ENCODE data around the gene APCDD1. TPM values are rescaled to one million over a fixed set of nuclear protein-coding genes. Genes with fewer than 3 reads are reported as not detected.

The APCDD1 gene
- total and polyA plus RNA-seq, 2 of the 13 experiments (the other 11 are each of a cell fraction or from before 2014, with no cell fraction given): 2.1 to 8.6 TPM

- TF ChIP-seq PTBP1 (IDR thresholded peaks at IDR 0.05; ENCODE audit: low read depth, low read length, poor library complexity, severe bottlenecking) (no peak), HDAC1 (CRISPR knock-in tag; IDR thresholded peaks at IDR 0.05) (peak; percentile 48; the same call in 1 of the 2 replicates), ZNF44 (CRISPR knock-in tag; IDR thresholded peaks at IDR 0.05) (peak; percentile 28; the same call in 1 of the 2 replicates), HCFC1 (IDR thresholded peaks at IDR 0.05; ENCODE audit: low read depth, low read length) (peak; percentile 50; the same call in 1 of the 2 replicates), ZKSCAN1 (IDR thresholded peaks at IDR 0.05; ENCODE audit: low read length) (peak; percentile 95), ZNF558 (CRISPR knock-in tag; IDR thresholded peaks at IDR 0.05; ENCODE audit: borderline replicate concordance) (no peak), KMT2A (CRISPR knock-in tag; IDR thresholded peaks at IDR 0.05) (peak; percentile 78; the same call in 1 of the 2 replicates), RXRB (CRISPR knock-in tag; IDR thresholded peaks at IDR 0.05; ENCODE audit: borderline replicate concordance) (peak; percentile 61), RNF2 (conservative IDR thresholded peaks at IDR 0.05; ENCODE audit: low read depth) (no peak; the same call in 1 of the 2 replicates), ZNF781 (CRISPR knock-in tag; IDR thresholded peaks at IDR 0.05; ENCODE audit: borderline replicate concordance, not compliant biosample characterization) (peak; percentile 47), ZSCAN30 (CRISPR knock-in tag; IDR thresholded peaks at IDR 0.05) (no peak), HDAC2 (CRISPR knock-in tag; IDR thresholded peaks at IDR 0.05) (peak; percentile 74), PAWR (CRISPR knock-in tag; IDR thresholded peaks at IDR 0.05; ENCODE audit: borderline replicate concordance) (no peak), PCBP1 (IDR thresholded peaks at IDR 0.05; ENCODE audit: borderline replicate concordance, low read depth, low read length) (no peak), ZNF552 (CRISPR knock-in tag; IDR thresholded peaks at IDR 0.05; ENCODE audit: borderline replicate concordance) (no peak), SMAD1 (CRISPR knock-in tag; IDR thresholded peaks at IDR 0.05; ENCODE audit: borderline replicate concordance, low read depth) (no peak), EP300 (IDR thresholded peaks at IDR 0.05; ENCODE audit: low read depth in 2 of 2, low read length in 2 of 2) (no peak), EP300 (CRISPR knock-in tag; IDR thresholded peaks at IDR 0.05; ENCODE audit: borderline replicate concordance) (no peak), E2F5 (CRISPR knock-in tag; conservative IDR thresholded peaks at IDR 0.05) (0 out of 2 replicates have a peak, but pooled peaks have one; percentile 24), ZNF414 (CRISPR knock-in tag; IDR thresholded peaks at IDR 0.05) (no peak; the same call in 1 of the 2 replicates), ZNF30 (CRISPR knock-in tag; IDR thresholded peaks at IDR 0.05) (no peak), SOX13 (IDR thresholded peaks at IDR 0.05) (no peak), SOX13 (CRISPR knock-in tag; conservative IDR thresholded peaks at IDR 0.05 in 1 of 2, IDR thresholded peaks at IDR 0.05 in 1 of 2) (peak in 1 of 2 experiments; percentile 41; a peak in 1 of 4 replicates)
- TF ChIP-seq, protein P1, sequence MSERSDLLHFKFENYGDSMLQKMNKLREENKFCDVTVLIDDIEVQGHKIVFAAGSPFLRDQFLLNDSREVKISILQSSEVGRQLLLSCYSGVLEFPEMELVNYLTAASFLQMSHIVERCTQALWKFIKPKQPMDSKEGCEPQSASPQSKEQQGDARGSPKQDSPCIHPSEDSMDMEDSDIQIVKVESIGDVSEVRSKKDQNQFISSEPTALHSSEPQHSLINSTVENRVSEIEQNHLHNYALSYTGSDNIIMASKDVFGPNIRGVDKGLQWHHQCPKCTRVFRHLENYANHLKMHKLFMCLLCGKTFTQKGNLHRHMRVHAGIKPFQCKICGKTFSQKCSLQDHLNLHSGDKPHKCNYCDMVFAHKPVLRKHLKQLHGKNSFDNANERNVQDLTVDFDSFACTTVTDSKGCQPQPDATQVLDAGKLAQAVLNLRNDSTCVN (CRISPR knock-in tag; IDR thresholded peaks at IDR 0.05; ENCODE audit: borderline replicate concordance): peak; percentile 12; the same call in 1 of the 2 replicates
These were observed 71.5 kb downstream of the APCDD1 start, which contains the start of gene NAPG (continued) for GRCh38 chr18:10525697-10526560.

Data from HepG2 (cell line).